ENCODE data around the gene TIMM9. TPM values are rescaled to one million over a fixed set of nuclear protein-coding genes. Genes with fewer than 3 reads are reported as not detected.
"Not testable (repeated sequence)": the region's sequence is repeated elsewhere in the genome, so short reads cannot be mapped to it uniquely, and the experiment has no call there.

The TIMM9 gene
- total RNA-seq, 1 donor from 2014 or later: 32.4 TPM

- Mint-ChIP-seq H3K4me1 (ENCODE audit: low read depth) (peaks cover 15% of the 10 kb centered on the region), H3K27me3 (ENCODE audit: low read depth) (no peaks in the 10 kb centered on the region), H3K27ac (ENCODE audit: unreplicated experiment) (no peak overlapping the region), H3K9me3 (ENCODE audit: low read depth) (no peaks in the 10 kb centered on the region), H3K36me3 (ENCODE audit: low read depth) (peaks cover 11% of the 10 kb centered on the region), H3K4me3 (ENCODE audit: unreplicated experiment) (no peak overlapping the region)
- TF ChIP-seq CTCF (IDR thresholded peaks at IDR 0.05): no peak
- no peak for DNase-seq (ENCODE audit: low spot score)
Observed at GRCh38 chr14:58444627-58445026, 17.3 kb upstream of the TIMM9 start.

DNA sequence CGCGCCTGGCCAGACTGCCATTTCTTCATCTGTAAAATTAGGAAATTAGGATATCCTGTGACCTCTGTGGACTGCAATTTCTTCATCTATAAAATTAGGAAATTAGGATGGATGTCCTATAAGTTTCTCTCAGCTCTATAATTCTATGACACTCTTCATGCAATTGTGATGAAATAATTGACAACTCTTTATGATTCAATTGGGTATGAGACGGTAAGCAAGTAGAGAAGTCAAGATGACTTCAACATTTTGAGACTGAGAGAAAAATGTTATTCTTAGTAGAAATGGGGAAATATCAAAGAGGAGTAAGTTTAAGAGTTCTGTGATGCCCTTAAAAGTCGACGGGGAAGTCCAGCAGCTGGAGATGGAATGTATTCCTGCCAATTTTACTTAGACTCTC is 12.1 kb upstream of the TIMM9 start:
- H3K36me3 Mint-ChIP-seq (ENCODE audit: low read depth): peaks cover 20% of the 10 kb centered on the region
- H3K9me3 Mint-ChIP-seq (ENCODE audit: low read depth): no peaks in the 10 kb centered on the region
- H3K4me3 Mint-ChIP-seq (ENCODE audit: unreplicated experiment): no peak overlapping the region
- H3K27me3 Mint-ChIP-seq (ENCODE audit: low read depth): no peaks in the 10 kb centered on the region
- no peak for TF ChIP-seq CTCF (IDR thresholded peaks at IDR 0.05)
- no peak for DNase-seq (ENCODE audit: low spot score)
- no peak overlapping the region for H3K27ac Mint-ChIP-seq (ENCODE audit: unreplicated experiment)
- H3K4me1 Mint-ChIP-seq (ENCODE audit: low read depth): peaks cover 4% of the 10 kb centered on the region

- Mint-ChIP-seq H3K36me3 (ENCODE audit: low read depth) (peaks cover 4% of the 10 kb centered on the region), H3K4me3 (ENCODE audit: unreplicated experiment) (no peak overlapping the region), H3K27me3 (ENCODE audit: low read depth) (no peaks in the 10 kb centered on the region), H3K9me3 (ENCODE audit: low read depth) (no peaks in the 10 kb centered on the region), H3K4me1 (ENCODE audit: low read depth) (peaks cover 30% of the 10 kb centered on the region), H3K27ac (ENCODE audit: unreplicated experiment) (no peak overlapping the region)
- TF ChIP-seq CTCF (IDR thresholded peaks at IDR 0.05): no peak
- DNase-seq (ENCODE audit: low spot score): no peak
Observed at GRCh38 chr14:58430156-58430555, 2.8 kb upstream of the TIMM9 start.

GRCh38 chr14:58428118-58428683 is 870 bp upstream of the TIMM9 start:
- H3K27ac Mint-ChIP-seq (ENCODE audit: unreplicated experiment): peak overlapping the region; percentile 92
- no peaks in the 10 kb centered on the region for H3K9me3 Mint-ChIP-seq (ENCODE audit: low read depth)
- H3K4me3 Mint-ChIP-seq (ENCODE audit: unreplicated experiment): peak overlapping the region; percentile 80
- peaks cover 34% of the 10 kb centered on the region for H3K4me1 Mint-ChIP-seq (ENCODE audit: low read depth)
- H3K36me3 Mint-ChIP-seq (ENCODE audit: low read depth): no peaks in the 10 kb centered on the region
- no peak for TF ChIP-seq CTCF (IDR thresholded peaks at IDR 0.05)
- H3K27me3 Mint-ChIP-seq (ENCODE audit: low read depth): no peaks in the 10 kb centered on the region
- no peak for DNase-seq (ENCODE audit: low spot score)

- no peak for TF ChIP-seq CTCF (IDR thresholded peaks at IDR 0.05)
- H3K4me3 Mint-ChIP-seq (ENCODE audit: unreplicated experiment): peak overlapping the region; percentile 80
- H3K4me1 Mint-ChIP-seq (ENCODE audit: low read depth): peaks cover 34% of the 10 kb centered on the region
- H3K27ac Mint-ChIP-seq (ENCODE audit: unreplicated experiment): peak overlapping the region; percentile 92
- no peaks in the 10 kb centered on the region for H3K36me3 Mint-ChIP-seq (ENCODE audit: low read depth)
- no peak for DNase-seq (ENCODE audit: low spot score)
- no peaks in the 10 kb centered on the region for H3K27me3 Mint-ChIP-seq (ENCODE audit: low read depth)
- no peaks in the 10 kb centered on the region for H3K9me3 Mint-ChIP-seq (ENCODE audit: low read depth)
Observed at GRCh38 chr14:58426670-58427280, 556 bp downstream of the TIMM9 start.

DNA sequence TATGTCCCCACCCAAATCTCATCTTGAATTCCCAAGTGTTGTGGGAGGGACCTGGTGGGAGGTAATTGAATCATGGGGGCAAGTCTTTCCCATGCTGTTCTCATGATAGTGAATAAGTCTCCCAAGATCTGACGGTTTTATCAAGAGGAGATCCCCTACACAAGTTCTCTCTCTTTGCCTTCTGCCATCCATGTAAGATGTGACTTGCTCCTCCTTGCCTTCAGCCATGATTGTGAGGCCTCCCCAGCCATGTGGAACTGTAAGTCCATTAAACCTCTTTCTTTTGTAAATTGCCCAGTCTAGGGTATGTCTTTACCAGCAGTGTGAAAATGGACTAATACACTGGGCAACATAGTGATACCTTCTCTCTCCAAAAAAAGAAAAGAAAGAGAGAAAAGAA is 10.4 kb downstream of the TIMM9 start:
- not testable (repeated sequence) for DNase-seq (ENCODE audit: low spot score); H3K4me1 Mint-ChIP-seq (ENCODE audit: low read depth); H3K4me3 Mint-ChIP-seq (ENCODE audit: unreplicated experiment); H3K27ac Mint-ChIP-seq (ENCODE audit: unreplicated experiment); H3K27me3 Mint-ChIP-seq (ENCODE audit: low read depth); H3K9me3 Mint-ChIP-seq (ENCODE audit: low read depth)
- H3K36me3 Mint-ChIP-seq (ENCODE audit: low read depth): peaks cover 19% of the 10 kb centered on the region

Measured in chondrocyte (in vitro differentiated cells).